ENCODE results near the gene CTSL.

Gene CTSL

DNA sequence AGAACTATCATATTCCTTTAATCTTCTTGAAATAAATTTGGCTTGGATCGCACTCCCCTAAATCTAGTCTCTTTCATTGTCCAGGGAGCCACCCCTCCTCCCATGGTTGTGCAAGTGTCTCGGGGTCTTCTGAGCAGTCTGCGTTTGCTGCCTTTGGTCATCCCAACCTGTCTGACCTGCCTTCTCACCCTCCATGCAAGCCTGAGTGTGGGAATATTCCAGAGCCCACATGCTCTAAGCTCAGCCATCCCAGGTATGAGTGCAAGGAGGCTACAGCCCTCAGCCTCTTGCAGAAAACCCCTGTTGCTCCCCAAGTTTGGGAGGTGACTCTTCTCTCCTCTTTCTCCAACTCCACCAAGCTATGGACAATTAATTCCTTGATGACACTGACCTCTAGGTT lies 7.7 kb upstream of the CTSL start:
- TF ChIP-seq, protein P1, sequence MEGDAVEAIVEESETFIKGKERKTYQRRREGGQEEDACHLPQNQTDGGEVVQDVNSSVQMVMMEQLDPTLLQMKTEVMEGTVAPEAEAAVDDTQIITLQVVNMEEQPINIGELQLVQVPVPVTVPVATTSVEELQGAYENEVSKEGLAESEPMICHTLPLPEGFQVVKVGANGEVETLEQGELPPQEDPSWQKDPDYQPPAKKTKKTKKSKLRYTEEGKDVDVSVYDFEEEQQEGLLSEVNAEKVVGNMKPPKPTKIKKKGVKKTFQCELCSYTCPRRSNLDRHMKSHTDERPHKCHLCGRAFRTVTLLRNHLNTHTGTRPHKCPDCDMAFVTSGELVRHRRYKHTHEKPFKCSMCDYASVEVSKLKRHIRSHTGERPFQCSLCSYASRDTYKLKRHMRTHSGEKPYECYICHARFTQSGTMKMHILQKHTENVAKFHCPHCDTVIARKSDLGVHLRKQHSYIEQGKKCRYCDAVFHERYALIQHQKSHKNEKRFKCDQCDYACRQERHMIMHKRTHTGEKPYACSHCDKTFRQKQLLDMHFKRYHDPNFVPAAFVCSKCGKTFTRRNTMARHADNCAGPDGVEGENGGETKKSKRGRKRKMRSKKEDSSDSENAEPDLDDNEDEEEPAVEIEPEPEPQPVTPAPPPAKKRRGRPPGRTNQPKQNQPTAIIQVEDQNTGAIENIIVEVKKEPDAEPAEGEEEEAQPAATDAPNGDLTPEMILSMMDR (IDR thresholded peaks at IDR 0.05; ENCODE audit: low read depth, low read length, missing control alignments) = no peak
- no peak for DNase-seq (ENCODE audit: low read depth)
- H3K4me3 ChIP-seq (ENCODE audit: low read depth, low read length) = no peak overlapping the region
- in situ Hi-C loops (cut with HindIII; ENCODE audit: low sequenced_read_pairs) = no loop called here

DNA sequence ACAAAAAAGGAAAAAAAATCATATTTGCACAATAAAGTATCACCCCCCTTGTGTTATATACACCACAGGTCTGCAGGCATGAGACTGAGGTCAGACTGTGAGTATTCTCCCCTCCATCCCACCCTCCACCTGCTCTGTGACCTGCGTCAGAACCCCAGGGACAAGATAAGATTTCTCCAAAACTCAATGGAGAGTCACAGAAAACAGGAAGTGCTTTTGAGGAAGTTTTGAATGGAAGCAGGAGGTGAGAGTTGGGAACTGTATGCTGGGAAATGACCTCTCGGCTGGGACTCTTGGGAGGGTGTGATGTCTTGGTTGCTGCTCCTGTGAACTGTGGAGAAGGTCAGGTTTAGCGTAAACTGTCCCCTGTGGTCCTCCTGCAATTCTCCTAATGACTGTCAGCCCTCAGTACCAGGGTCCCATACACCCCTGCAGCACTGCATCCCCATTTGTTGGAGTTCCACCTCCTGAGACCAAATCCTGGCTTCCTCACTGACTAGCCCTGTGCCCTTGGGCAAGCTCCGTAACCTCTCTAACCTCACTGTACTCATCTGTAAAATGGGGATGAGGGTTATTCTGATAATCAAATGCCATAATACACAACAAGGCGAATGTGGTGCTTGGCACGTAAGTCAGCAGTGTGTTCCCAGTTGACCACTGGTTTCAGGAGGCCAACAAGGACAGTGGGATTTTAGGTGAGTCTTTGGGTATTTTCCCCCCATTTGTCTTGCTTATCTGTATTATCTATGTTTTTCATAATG lies 6.9 kb upstream of the CTSL start:
- no peak overlapping the region for H3K4me3 ChIP-seq (ENCODE audit: low read depth, low read length)
- in situ Hi-C loops (cut with HindIII; ENCODE audit: low sequenced_read_pairs) = no loop called here
- TF ChIP-seq, protein P1 (IDR thresholded peaks at IDR 0.05; ENCODE audit: low read depth, low read length, missing control alignments) = no peak
- DNase-seq (ENCODE audit: low read depth) = no peak

DNA sequence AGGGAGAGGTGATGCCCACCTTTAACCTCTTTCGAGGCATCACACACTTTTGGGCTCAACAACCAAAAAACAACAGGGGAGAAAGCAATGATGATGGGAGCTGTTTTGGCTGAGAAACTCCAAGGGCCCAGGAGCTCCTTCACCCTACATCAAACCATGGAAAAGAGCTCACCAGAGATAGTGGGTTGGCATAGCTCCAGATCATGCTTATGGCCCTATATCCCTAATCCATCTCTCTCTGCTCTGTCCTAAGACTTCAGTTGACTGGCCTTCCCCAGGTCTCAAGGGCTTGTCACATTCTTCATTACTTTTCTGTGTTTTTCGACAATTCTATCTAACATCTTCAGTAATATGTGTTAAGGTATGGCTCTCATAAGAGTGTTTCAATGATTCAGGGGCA lies 5.7 kb upstream of the CTSL start:
- TF ChIP-seq, protein P1 (IDR thresholded peaks at IDR 0.05; ENCODE audit: low read depth, low read length, missing control alignments) = no peak
- no peak for DNase-seq (ENCODE audit: low read depth)
- no peak overlapping the region for H3K4me3 ChIP-seq (ENCODE audit: low read depth, low read length)
- in situ Hi-C loops (cut with HindIII; ENCODE audit: low sequenced_read_pairs) = no loop called here

DNA sequence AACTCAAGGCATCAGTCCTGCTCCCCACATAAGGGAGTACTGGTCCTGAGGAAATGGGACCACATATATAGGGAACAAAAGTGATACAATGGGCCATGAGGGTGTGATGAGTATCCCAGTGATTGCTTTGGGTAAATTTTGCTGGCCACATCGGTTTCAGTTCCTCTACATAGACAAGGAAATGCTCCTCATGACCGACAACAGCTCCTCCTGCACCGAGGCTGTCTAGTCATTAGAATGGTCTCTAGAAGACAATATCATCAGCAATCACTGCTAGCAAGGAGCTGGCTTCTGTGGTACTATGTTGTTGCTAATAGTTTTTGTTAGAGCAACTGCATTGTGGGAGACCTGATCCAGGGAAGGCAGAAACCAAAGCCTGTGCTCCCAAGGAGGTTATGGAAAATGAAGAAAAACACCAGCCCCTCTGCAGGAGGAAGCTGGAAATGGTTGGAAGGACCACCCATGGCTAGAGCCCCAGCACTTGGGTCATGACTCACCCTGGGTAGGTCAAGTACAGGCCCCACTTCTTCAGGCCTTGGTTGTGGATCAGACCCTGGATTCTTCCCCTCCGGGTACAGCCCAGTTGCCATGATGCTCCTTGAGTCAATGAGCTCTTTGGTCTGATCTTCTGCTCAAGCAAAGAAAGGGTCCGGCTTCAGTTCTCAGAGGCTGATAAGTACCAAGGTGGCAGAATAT lies 3.4 kb upstream of the CTSL start:
- no peak for DNase-seq (ENCODE audit: low read depth)
- TF ChIP-seq, protein P1 (IDR thresholded peaks at IDR 0.05; ENCODE audit: low read depth, low read length, missing control alignments) = no peak
- in situ Hi-C loops (cut with HindIII; ENCODE audit: low sequenced_read_pairs) = no loop called here
- H3K4me3 ChIP-seq (ENCODE audit: low read depth, low read length) = no peak overlapping the region

DNA sequence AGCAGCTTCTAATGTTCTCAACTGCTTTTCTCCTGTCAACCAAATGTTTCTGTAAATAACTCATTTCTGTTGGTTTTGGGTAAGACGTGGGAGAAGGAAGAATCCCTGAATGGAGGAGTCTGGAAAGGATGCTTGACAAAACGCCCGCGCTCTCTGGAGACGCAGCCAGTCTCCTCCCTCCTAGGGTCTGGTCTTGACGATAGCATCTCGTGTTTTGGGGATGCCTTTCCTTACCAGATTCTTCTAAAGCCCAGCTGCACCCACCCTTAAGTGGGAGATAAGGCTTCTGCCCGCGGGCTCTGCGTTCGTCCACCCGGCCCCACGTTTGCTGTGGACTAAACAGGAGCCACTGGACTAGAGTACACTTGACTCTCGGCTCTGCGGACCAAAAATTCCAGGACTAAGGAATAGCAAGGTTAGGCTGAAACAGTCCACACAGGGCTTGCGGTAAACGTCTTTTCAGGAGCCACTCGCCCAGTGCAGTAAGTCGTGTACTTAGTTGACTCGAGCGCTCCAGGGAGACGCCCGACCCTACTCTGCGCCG lies 491 bp upstream of the CTSL start:
- DNase-seq (ENCODE audit: low read depth) = no peak
- TF ChIP-seq, protein P1 (IDR thresholded peaks at IDR 0.05; ENCODE audit: low read depth, low read length, missing control alignments) = no peak
- in situ Hi-C loops (cut with HindIII; ENCODE audit: low sequenced_read_pairs) = no loop called here
- H3K4me3 ChIP-seq (ENCODE audit: low read depth, low read length) = peak overlapping the region; percentile 70

DNA sequence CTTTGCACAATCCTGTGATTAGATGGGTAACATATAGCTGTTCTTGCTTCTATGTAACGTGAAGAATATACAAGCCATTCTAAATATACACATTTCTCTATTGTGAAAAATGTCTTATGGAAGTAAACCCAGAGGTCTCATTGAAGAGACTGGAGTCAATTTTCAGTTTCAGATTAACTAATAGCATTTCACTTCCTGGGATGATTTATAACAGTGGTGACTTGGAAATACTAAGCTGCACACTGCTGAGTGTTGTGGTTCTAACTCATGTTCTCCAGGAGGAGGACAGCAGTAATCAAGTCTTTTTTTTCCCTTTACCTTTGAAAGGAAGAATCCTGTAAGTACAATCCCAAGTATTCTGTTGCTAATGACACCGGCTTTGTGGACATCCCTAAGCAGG lies 3.3 kb downstream of the CTSL start:
- no peak overlapping the region for H3K4me3 ChIP-seq (ENCODE audit: low read depth, low read length)
- in situ Hi-C loops (cut with HindIII; ENCODE audit: low sequenced_read_pairs) = no loop called here
- no peak for DNase-seq (ENCODE audit: low read depth)
- TF ChIP-seq, protein P1 (IDR thresholded peaks at IDR 0.05; ENCODE audit: low read depth, low read length, missing control alignments) = no peak

All from astrocyte of the cerebellum (primary cell).